GM21619 (cell line): ENCODE results near the gene FOXP4.

Experiments used
- ATAC-seq: cut with Tn5 transposase; IDR thresholded peaks from one replicate; pipeline ENCODE4 v1.9.1; 2021; ENCODE audit not compliant: unreplicated experiment

Gene FOXP4

GRCh38 chr6:41623330-41623729, 77.1 kb downstream of the FOXP4 start:
- no peak for ATAC-seq

DNA sequence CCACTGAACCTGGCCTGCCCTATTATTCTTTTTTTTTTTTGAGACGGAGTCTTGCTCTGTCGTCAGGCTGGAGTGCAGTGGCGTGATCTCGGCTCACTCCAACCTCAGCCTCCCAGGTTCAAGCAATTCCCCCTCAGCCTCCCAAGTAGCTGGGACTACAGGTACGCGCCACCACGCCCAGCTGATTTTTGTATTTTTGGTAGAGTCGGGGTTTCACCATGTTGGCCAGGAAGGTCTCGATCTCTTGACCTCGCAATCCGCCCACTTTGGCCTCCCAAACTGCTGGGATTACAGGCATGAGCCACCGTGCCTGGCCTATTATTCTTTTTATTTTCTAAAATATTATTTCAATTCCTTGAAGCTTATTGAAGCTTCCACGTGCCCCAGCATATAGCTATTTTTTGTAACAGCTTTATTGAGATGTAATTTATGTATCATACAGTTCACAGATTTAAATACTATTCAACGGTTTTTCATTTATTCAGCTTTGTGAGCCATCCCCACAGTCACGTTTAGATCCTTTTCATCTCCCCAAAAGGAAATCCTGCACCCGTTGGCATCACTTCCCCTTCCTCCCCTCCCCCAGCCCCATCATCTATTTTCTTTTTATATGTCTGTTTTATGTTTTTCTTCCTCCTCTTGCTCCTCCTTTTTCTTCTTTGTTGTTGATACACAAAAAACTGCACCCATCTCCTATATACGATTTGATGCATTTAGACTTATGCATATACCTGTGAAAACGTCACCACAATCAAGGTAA, 78.6 kb downstream of the FOXP4 start:
- ATAC-seq = no peak

DNA sequence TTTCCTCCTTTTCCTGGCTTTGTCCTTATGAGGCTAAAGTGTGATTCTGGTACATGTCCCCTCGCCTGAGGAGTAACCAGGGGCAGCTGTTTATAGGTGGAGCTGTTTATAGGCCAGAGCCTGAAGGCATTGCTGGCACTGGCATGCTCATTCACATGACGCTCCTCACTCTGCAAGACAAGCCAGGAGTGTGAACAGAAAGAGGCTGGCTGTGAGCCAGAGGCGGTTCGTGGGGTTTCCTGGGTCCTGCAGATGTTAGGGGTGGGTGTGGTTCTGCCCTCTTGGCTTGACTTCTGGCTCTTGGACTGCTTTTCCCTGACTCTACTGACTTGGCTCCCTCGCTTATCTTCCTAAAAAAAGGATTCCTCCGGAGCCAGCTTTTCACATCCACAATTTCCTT, 79.3 kb downstream of the FOXP4 start:
- no peak for ATAC-seq

GRCh38 chr6:41626022-41626421, 79.8 kb downstream of the FOXP4 start:
- no peak for ATAC-seq

DNA sequence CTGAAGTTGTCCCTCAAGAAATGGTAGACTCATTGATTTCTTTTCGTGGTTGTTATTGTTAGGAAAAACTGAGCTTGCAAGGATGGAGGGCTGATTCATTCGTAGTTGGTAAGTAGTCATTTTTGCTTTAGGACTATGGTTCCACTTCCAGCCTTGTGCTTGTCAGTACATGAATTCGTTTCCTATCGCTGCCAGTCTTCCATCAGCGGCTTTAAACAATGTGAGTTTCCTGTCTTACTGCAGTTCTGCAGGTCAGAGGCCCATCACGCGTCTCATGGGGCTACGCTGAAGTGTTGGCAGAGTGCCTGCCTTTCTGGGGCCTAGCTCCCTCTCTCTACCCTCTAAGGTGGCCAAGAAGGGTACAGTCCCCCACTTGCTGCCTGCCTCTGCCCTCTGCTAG, 80.7 kb downstream of the FOXP4 start:
- no peak for ATAC-seq

GRCh38 chr6:41629128-41629527, 82.9 kb downstream of the FOXP4 start:
- no peak for ATAC-seq

DNA sequence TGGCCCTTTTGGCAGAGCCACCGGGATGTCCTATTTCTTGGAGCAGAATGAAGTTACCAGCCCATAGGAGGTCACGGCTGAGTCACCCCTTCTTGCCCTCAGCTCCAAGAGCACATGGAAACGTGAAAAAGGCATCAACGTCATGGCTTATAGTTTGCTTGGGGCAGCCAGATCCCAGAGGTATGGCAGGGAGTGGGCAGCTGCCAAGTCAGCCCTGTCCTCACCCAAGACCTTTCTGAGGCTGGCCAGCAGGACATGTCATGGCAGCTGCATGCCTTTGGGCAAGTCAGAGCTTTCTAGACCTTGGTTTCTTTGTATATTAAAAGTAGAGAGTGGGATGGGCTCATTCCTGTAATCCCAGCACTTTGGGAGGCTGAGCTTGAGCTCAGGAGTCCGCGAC, 83.9 kb downstream of the FOXP4 start:
- ATAC-seq = no peak

DNA sequence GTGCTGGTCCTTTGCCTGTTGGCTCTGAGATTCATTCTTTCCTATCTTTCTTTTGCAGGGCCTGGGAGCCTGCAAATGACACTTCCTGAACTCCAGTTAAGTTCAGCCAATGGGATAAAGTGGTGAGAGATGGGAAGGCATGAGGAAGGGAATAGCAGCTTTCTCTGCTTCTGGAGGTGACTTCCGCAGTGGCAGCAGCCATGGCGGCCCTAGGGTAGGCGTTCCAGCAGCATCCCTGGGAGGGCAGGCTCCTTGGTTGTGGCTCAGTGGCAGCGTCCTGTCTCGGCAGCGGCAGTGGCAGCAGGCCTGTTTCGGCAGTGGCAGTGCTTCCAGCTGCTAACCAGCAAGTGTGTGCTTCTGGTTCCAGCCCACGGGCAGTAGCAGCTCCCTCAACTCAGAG, 84.8 kb downstream of the FOXP4 start:
- ATAC-seq = no peak

GRCh38 chr6:41633056-41633634, 87.0 kb downstream of the FOXP4 start:
- no peak for ATAC-seq

- no peak for ATAC-seq
These were observed 88.5 kb downstream of the FOXP4 start for GRCh38 chr6:41634657-41635056.

DNA sequence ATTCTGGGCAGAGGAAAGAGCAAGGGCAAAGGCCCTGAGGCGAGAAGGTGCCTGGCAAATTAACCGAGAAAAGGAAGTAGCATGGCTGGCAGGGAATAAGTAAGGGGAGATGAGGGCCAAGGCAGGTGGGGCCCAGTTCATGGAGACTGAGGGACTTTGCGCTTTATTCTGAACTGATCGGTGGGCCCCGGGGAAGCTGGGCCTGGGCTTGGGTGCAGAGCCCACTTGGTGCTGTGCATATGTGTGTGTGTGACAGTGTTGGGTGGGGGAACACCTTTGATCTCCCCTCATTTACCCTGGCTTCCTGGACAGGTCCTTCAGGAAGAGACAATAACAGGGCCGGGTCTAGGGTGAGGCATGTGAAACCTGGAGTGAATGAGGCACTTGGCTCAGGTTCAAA, 89.2 kb downstream of the FOXP4 start:
- ATAC-seq = no peak

GRCh38 chr6:41636833-41637193, 90.6 kb downstream of the FOXP4 start:
- no peak for ATAC-seq

DNA sequence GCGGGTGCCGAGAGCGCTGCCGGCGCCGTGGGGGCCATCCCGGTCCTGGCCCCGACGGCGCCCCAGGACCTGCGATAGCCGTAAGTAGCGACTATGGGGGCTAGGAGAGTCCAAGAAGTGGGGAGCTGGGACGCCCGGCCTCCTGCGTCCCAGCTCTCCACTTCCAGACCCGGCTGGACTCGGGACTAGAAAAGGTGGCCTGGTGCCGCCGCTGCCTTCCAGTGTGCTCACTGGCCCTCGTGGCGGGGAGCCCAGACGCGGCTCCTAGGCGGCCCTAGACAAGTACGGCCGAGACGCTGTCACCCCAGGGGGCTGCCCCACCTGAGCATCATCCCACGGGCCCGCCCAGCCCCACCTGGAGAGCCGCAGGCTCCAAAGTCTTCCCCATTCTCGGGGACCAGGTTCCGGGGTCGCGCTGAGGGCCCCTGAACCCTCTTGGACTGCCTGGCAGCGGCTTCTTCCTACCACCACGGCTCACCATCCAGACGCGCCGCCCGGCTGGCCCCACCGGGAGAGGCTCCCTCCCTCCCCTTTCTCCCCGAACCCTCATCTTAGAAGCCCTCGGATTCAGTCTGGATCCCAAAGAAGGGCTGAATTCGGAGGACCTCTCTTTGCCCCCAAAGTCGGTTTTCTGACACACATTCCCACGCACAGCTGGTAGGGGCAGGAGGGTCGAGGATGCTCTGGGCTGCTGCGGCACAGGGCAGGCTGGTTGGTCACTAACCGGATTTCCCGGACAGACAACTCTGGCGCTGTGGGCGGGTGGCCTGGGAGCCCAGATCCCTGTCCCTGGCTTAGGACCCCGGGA, 91.2 kb downstream of the FOXP4 start:
- no peak for ATAC-seq

DNA sequence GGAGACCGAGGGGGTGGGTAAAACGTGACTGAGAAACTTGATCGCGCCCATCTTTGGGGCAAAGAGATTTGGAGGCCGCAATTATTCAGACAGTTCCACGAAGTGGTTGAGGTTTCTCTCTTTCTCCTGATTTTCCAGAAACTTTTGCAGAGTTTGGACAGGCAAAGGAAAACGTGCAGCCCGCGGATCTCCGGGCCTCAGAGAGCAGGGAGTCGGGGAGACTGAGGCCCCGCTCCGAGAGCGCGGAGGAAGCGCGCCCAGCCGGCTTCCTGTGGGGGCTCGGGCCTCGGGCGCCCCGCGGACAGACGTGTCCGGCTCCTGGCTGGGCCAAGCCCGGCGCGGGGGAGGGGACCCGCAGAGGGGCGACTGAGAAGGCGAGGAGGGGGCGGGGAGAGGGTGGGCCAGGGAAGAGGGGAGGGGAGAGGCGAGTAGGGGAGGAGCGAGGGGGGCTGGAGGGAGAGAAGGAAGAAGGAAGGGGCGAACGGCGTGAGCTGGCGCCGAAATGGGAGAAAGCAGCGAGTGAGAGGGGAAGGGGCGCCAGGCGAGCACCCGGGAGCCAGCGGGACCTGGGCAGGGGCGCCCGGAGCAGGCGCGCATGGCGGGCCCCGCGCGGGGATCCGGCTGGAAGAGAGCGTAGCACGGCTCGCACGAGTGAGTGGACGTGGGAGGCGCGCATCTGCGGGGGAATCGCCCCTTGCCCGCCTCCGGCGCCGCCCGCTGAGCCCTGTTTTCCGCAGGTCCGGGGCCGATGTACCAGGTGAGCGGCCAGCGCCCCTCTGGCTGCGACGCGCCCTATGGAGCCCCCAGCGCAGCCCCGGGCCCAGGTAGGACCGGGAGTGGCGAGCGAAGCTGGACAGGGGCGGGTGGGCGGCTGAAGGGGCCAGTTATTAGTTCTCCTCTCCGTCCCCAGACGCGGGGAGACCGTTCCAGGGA, 92.1 kb downstream of the FOXP4 start, which contains the start of gene MDFI:
Gene MDFI (plus strand): TSS at position 467 of the 933 bp plus-strand sequence. CDS start 282 bp downstream, at position 749.
- ATAC-seq = no peak

GRCh38 chr6:41638935-41639808, 93.0 kb downstream of the FOXP4 start:
- no peak for ATAC-seq

- no peak for ATAC-seq
These were observed 93.7 kb downstream of the FOXP4 start for GRCh38 chr6:41639809-41640371.

DNA sequence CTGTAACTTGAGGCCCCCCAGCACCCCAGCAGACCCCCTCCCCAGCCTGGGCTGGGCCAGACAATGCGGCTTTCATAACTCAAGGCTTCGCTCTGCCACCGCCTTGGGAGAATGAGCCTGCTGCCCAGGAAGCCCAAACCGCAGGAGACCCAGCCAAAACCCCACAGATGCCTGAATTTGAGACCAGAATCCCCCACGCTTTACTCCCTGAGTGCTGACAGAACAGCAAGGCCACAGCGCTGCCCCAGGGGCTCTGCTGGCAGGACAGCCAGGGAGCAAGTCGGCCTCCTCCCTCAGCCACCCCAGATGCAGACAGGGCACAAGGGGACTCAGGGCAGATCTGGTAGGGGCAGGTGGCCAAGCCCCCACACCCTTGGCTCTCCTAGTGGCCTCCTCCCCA, 94.2 kb downstream of the FOXP4 start:
- no peak for ATAC-seq

DNA sequence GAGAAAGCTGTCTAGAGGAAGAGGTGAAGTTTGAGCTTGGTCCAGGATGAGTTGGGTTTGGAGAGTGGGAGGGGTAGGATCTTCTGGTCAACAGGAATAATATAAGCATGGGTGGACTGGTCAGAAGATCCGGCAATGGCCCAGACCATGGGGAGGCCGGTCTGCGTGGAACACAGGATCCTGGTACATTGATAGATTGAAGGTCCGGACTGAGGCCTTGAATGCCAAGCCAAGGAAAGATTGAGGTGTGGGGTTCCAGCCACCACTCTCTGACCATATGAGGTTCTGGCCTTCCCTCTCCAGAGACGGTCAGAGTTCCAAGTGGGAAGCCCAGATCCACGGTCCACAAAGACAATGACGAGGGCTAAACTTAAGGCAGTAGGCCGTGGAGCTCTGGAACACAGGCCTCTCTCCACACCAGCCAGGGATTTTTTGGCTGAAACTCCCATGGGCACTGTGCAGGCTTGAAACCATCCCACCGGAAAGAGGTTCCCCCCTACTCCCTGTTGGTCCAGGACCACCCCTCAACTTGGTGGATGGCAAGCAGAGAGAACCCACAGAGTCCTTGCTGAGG, 95.3 kb downstream of the FOXP4 start:
- no peak for ATAC-seq
